Heart right ventricle (tissue), 16 donors: Measurements from ENCODE around the gene SERPINB7. TPM values are rescaled to one million over a fixed set of nuclear protein-coding genes. Genes with fewer than 3 reads are reported as not detected.

ENCODE experiments used
- ATAC-seq, 8 donors: fragments of 200-7000 bp; cut with Tn5 transposase; one replicate each; pipeline ENCODE4 v1.9.1; 2020; ENCODE audit warnings: mild to moderate bottlenecking in 8 of 8, moderate library complexity in 8 of 8, moderate number of reproducible peaks in 1 of 8
- DNase-seq, 2 donors: peaks; one replicate each; pipeline ENCODE4 v3.0.0-alpha.2; 2020
- H3K27ac ChIP-seq, 10 donors: fragments of 200-600 bp; sonication (generic) in 2 of 10; one replicate each; pipeline versions ENCODE4 v1.5.0 to v1.8.0; 2020 to 2022; ENCODE audit warnings: mild to moderate bottlenecking in 3 of 10
- H3K27me3 ChIP-seq, 7 donors: fragments of 200-600 bp; one replicate each; pipeline ENCODE4 v1.8.0; 2021 to 2022; ENCODE audit warnings: mild to moderate bottlenecking in 2 of 7
- H3K36me3 ChIP-seq, 9 donors: fragments of 200-600 bp; sonication (generic) in 1 of 9; one replicate each; pipeline versions ENCODE4 v1.5.0 to v1.8.0; 2020 to 2022; ENCODE audit warnings: mild to moderate bottlenecking in 2 of 9
- H3K4me1 ChIP-seq, 9 donors: fragments of 200-600 bp; sonication (generic) in 1 of 9; one replicate each; pipeline versions ENCODE4 v1.5.0 to v1.8.0; 2020 to 2022; ENCODE audit warnings: mild to moderate bottlenecking in 4 of 9
- H3K4me3 ChIP-seq, 10 donors: fragments of 200-600 bp; sonication (generic) in 2 of 10; one replicate each; pipeline versions ENCODE4 v1.5.0 to v1.8.0; 2020 to 2022; ENCODE audit warnings: mild to moderate bottlenecking in 7 of 10, moderate library complexity in 2 of 10
- H3K9me3 ChIP-seq, 11 donors: fragments of 200-600 bp in 10 of 11; sonication (generic) in 2 of 11; one replicate each; pipeline versions ENCODE4 v1.5.0 to v1.8.0; 2013 to 2022; ENCODE audit warnings: mild to moderate bottlenecking in 2 of 11, control low read depth in 1 of 11, moderate library complexity in 1 of 11
- CTCF ChIP-seq, 9 donors: fragments of 200-600 bp; sonication (generic) in 2 of 9; IDR thresholded peaks; one replicate each; pipeline versions ENCODE4 v1.5.0 to v1.8.0; 2021 to 2022; ENCODE audit warnings: antibody characterized with exemption in 9 of 9, mild to moderate bottlenecking in 5 of 9, moderate library complexity in 1 of 9
- WGBS, 2 donors: extraction: QIAGEN DNeasy Blood & Tissue Kit; methylation state at CpG; one replicate each; pipeline ENCODE4 v1.1.7; 2013; ENCODE audit warnings: inconsistent platforms in 1 of 2; 5-methylcytosine and 5-hydroxymethylcytosine counted together
- intact Hi-C, 10 donors: fragments of 100-400 bp; cut with DNase I; formaldehyde crosslinking; loops; one replicate each; pipeline versions ENCODE4 v1.11.1 to v1.14.2; 2022
- polyA plus RNA-seq, 2 donors: library from polyadenylated mRNA; stranded (reverse); fragments of 200-250 nt; gene quantifications; one replicate each; pipeline ENCODE4 v1.2.3, GENCODE V29; 2013
- total RNA-seq, 10 donors: library from RNA; stranded (reverse); fragmentation: NEBNext Ultra II Directional in 3 of 10; extraction: Animal tissue kit (Norgen Biotek cat#: 25700) in 3 of 10; gene quantifications; one replicate each; pipeline versions ENCODE4 v1.2.1 to v1.2.4, GENCODE V29; 2021 to 2023
- donor health status: Arrhythmogenic right ventricular cardiomyopathy.
- donor health status: ischemic (EF 13 %, LVEDD 7.1; RV severe dilation, severe dysfunction).
- donor health status: healthy with polysubstance abuse.
- donor health status: DM: no; HTN: yes; CAD: no.
- donor health status: DM: no; HTN: no; CAD: no.
- donor health status: ischemic (EF 25% LVEDD 6.9; RV normal size, moderate dysfunction).
- donor health status: ischemic (EF 25% LVEDD 5.7; RV mildly dilated, moderate dysfunction).
- donor health status: healthy.
- donor health status: DM: yes; HTN: yes; CAD: no.
- donor health status: Ischemic cardiomyopathy.
- donor health status: ischemic (EF 35%, LVEDD 5.7; RV mildly dilated, moderate dysfunction).
- donor health status: nonischemic (EF 11% LVEDD 7.7; RV severe dilation, severe dysfunction).
- donor health status: DM: yes; HTN: yes; CAD: no.
- donor health status: PGD.
- donor health status: ischemic (EF 29% LVEDD 5.4; RV normal size, mild dysfunction).
- donor health status: nonischemic (EF 23%, LVEDD 6.1; RV moderate dilation, normal function).

Gene SERPINB7
- total and polyA plus RNA-seq, 12 donors, result not detected

GRCh38 chr18:63736876-63737275 is 38.3 kb upstream of the SERPINB7 start:
- H3K27me3 ChIP-seq, result no peaks in the 10 kb centered on the region
- DNase-seq (no peak), ATAC-seq (no peak)
- intact Hi-C loops, result no loop called here
- TF ChIP-seq CTCF (IDR thresholded peaks at IDR 0.05), result no peak
- H3K27ac ChIP-seq, result no peak overlapping the region
- no peaks in the 10 kb centered on the region for H3K36me3 ChIP-seq
- no peaks in the 10 kb centered on the region for H3K9me3 ChIP-seq
- H3K4me1 ChIP-seq, result no peaks in the 10 kb centered on the region
- no peak overlapping the region for H3K4me3 ChIP-seq

GRCh38 chr18:63741769-63742168 is 33.4 kb upstream of the SERPINB7 start:
- WGBS, 2 donors, result 52 to 62% methylated on average over 4 of the region's 4 CpGs
- TF ChIP-seq CTCF (IDR thresholded peaks at IDR 0.05), result peak in 1 of 9 donors; percentile 11
- Histone ChIP-seq H3K27ac (no peak overlapping the region), H3K4me3 (no peak overlapping the region), H3K9me3 (no peaks in the 10 kb centered on the region), H3K4me1 (no peaks in the 10 kb centered on the region), H3K27me3 (no peaks in the 10 kb centered on the region), H3K36me3 (no peaks in the 10 kb centered on the region)
- intact Hi-C loops, result no loop called here
- ATAC-seq (no peak), DNase-seq (no peak)

GRCh38 chr18:63747006-63747405 is 28.2 kb upstream of the SERPINB7 start:
- 86 to 93% methylated on average over 2 of the region's 2 CpGs for WGBS, 2 donors
- no peak for TF ChIP-seq CTCF (IDR thresholded peaks at IDR 0.05)
- DNase-seq, result no peak
- ATAC-seq, result no peak
- H3K27ac ChIP-seq, result no peak overlapping the region
- peaks cover 0 to 5% (median 0%) of the 10 kb centered on the region in 11 donors for H3K9me3 ChIP-seq
- H3K4me3 ChIP-seq, result no peak overlapping the region
- H3K27me3 ChIP-seq, result no peaks in the 10 kb centered on the region
- H3K36me3 ChIP-seq, result no peaks in the 10 kb centered on the region
- intact Hi-C loops, result no loop called here
- no peaks in the 10 kb centered on the region for H3K4me1 ChIP-seq

- Histone ChIP-seq H3K27ac (no peak overlapping the region), H3K9me3 (peaks cover 0 to 5% (median 0%) of the 10 kb centered on the region in 11 donors), H3K4me3 (no peak overlapping the region), H3K27me3 (no peaks in the 10 kb centered on the region), H3K4me1 (no peaks in the 10 kb centered on the region), H3K36me3 (no peaks in the 10 kb centered on the region)
- no peak for TF ChIP-seq CTCF (IDR thresholded peaks at IDR 0.05)
- 51 to 80% methylated on average over 1 of the region's 1 CpG for WGBS, 2 donors
- intact Hi-C loops, result no loop called here
- ATAC-seq (no peak), DNase-seq (no peak)
These were observed 25.7 kb upstream of the SERPINB7 start for GRCh38 chr18:63749489-63749888.

- Histone ChIP-seq H3K27me3 (no peaks in the 10 kb centered on the region), H3K4me3 (no peak overlapping the region), H3K36me3 (no peaks in the 10 kb centered on the region), H3K9me3 (peaks cover 0 to 5% (median 0%) of the 10 kb centered on the region in 11 donors), H3K4me1 (no peaks in the 10 kb centered on the region), H3K27ac (no peak overlapping the region)
- intact Hi-C loops, result no loop called here
- ATAC-seq, result no peak
- WGBS, 2 donors, result 69 to 73% methylated on average over 2 of the region's 2 CpGs
- TF ChIP-seq CTCF (IDR thresholded peaks at IDR 0.05), result no peak
- no peak for DNase-seq
These were observed 22.6 kb upstream of the SERPINB7 start for GRCh38 chr18:63752636-63753035.
